Progenitor cell of endocrine pancreas (in vitro differentiated cells): ENCODE data around the gene RIPOR2. TPM values are rescaled to one million over a fixed set of nuclear protein-coding genes. Genes with fewer than 3 reads are reported as not detected.
"Not testable (repeated sequence)": the region's sequence is repeated elsewhere in the genome, so short reads cannot be mapped to it uniquely, and the experiment has no call there.

Source experiments
- DNase-seq: peaks from one replicate; pipeline ENCODE4 v3.0.0; 2021; ENCODE audit warnings: low spot score; ENCODE audit not compliant: unreplicated experiment
- H3K27ac Mint-ChIP-seq: 2 replicates; pipeline ENCODE4 v1.8.0; 2021; ENCODE audit warnings: mild to moderate bottlenecking, moderate library complexity, mixed read lengths
- H3K27me3 Mint-ChIP-seq: 2 replicates; pipeline ENCODE4 v1.8.0; 2021; ENCODE audit warnings: mixed read lengths
- H3K36me3 Mint-ChIP-seq: 2 replicates; pipeline ENCODE4 v1.8.0; 2022; ENCODE audit warnings: mixed read lengths; ENCODE audit not compliant: insufficient read depth
- H3K4me1 Mint-ChIP-seq: 2 replicates; pipeline ENCODE4 v1.8.0; 2021; ENCODE audit warnings: low read depth, mixed read lengths
- H3K4me3 Mint-ChIP-seq: 2 replicates; pipeline ENCODE4 v1.8.0; 2021; ENCODE audit warnings: low read depth, mild to moderate bottlenecking, moderate library complexity, mixed read lengths
- H3K9me3 Mint-ChIP-seq: 2 replicates; pipeline ENCODE4 v1.8.0; 2021; ENCODE audit warnings: low read depth, mixed read lengths
- CTCF ChIP-seq: fragments of 200-600 bp; sonication (generic); IDR thresholded peaks from one replicate; pipeline ENCODE4 v1.5.0; 2021; ENCODE audit warnings: antibody characterized with exemption, mild to moderate bottlenecking; ENCODE audit not compliant: unreplicated experiment
- total RNA-seq: library from RNA; stranded (reverse); gene quantifications from 2 replicates; pipeline ENCODE4 v1.2.1, GENCODE V29; 2021

RIPOR2 gene
- total RNA-seq, 1 donor from 2014 or later: 2.2 TPM

- Mint-ChIP-seq H3K4me3 (no peak overlapping the region), H3K27ac (no peak overlapping the region), H3K36me3 (no peaks in the 10 kb centered on the region), H3K4me1 (peaks cover 25% of the 10 kb centered on the region), H3K27me3 (peaks cover 12% of the 10 kb centered on the region), H3K9me3 (no peaks in the 10 kb centered on the region)
- no peak for TF ChIP-seq CTCF
- DNase-seq: no peak
Measured at GRCh38 chr6:24919056-24919892, 16.5 kb downstream of the RIPOR2 start.

DNA sequence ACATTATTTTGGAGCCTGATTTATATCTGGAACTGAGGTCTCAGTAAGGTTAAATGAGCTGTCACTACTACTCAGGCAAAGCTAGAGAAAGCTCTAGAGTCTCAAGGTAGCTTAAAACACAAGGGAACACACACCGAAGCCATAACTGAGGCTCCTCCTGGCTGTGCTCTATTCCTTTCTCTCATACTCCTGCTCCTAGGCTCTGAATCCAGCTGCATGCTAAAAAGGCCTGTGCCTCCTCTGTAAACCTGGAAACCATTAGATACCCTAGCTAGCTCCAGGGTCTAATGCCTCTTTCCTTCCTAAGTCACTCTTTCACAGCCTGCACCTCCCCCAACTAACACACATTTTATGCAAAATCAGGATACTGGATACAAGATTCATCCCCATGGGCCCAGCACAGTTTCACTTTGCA, 17.1 kb downstream of the RIPOR2 start:
- H3K4me1 Mint-ChIP-seq: peaks cover 25% of the 10 kb centered on the region
- H3K4me3 Mint-ChIP-seq: no peak overlapping the region
- no peaks in the 10 kb centered on the region for H3K9me3 Mint-ChIP-seq
- H3K27me3 Mint-ChIP-seq: peaks cover 13% of the 10 kb centered on the region
- no peak for DNase-seq
- TF ChIP-seq CTCF: no peak
- no peaks in the 10 kb centered on the region for H3K36me3 Mint-ChIP-seq
- no peak overlapping the region for H3K27ac Mint-ChIP-seq

- Mint-ChIP-seq H3K4me3 (no peak overlapping the region), H3K4me1 (peaks cover 31% of the 10 kb centered on the region), H3K27ac (no peak overlapping the region), H3K9me3 (no peaks in the 10 kb centered on the region), H3K27me3 (peaks cover 35% of the 10 kb centered on the region), H3K36me3 (no peaks in the 10 kb centered on the region)
- TF ChIP-seq CTCF: no peak
- no peak for DNase-seq
Measured at GRCh38 chr6:24916496-24916895, 19.3 kb downstream of the RIPOR2 start.

DNA sequence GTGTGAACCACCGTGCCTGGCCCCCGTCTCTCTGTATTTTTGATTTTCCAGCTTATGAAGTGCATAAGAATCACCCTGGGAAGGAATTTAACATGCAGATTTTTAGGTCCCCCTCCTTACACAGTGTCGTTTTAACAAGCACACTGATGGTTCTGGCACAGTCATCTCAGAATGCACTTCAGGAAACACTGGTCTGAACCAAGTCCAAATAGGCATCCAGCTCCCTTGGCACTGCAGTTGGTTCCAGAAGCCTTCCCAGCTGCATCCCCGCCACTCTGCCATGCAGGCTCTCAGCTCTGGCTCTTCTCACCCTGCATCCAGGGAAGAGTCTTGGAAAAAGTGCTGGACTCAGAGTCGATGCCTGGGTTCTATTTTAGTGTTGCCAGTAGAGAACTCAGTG, 20.1 kb downstream of the RIPOR2 start:
- Mint-ChIP-seq H3K27ac (no peak overlapping the region), H3K9me3 (no peaks in the 10 kb centered on the region), H3K4me1 (peaks cover 33% of the 10 kb centered on the region)

DNA sequence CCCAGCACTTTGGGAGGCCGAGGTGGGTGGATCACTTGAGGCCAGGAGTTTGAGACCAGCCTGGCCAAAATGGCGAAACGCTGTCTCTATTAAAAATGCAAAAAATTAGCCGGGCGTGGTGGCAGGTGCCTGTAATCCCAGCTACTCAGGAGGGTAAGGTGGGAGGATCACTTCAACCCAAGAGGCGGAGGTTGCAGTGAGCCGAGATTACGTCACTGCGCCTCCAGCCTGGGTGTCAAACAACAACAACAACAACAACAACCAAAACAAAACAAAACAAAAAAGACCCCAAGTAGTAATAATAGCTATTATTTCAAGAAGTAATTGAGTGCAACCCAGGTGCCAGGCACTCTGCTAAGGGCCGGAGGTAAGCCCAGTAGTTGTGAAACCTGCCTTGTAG, 21.7 kb downstream of the RIPOR2 start:
- H3K9me3 Mint-ChIP-seq, DNase-seq, H3K27ac Mint-ChIP-seq, H3K36me3 Mint-ChIP-seq, H3K4me3 Mint-ChIP-seq: not testable (repeated sequence)
- Mint-ChIP-seq H3K27me3 (peaks cover 56% of the 10 kb centered on the region), H3K4me1 (peaks cover 26% of the 10 kb centered on the region)

More for the DNA sequence above, 20.1 kb downstream of the RIPOR2 start:
- H3K27me3 Mint-ChIP-seq: peaks cover 41% of the 10 kb centered on the region
- DNase-seq: no peak
- H3K4me3 Mint-ChIP-seq: no peak overlapping the region
- H3K36me3 Mint-ChIP-seq: no peaks in the 10 kb centered on the region
- no peak for TF ChIP-seq CTCF

GRCh38 chr6:24911796-24912382, 23.9 kb downstream of the RIPOR2 start:
- TF ChIP-seq CTCF: no peak
- no peak for DNase-seq
- Mint-ChIP-seq H3K27ac (no peak overlapping the region), H3K36me3 (no peaks in the 10 kb centered on the region), H3K4me1 (peaks cover 18% of the 10 kb centered on the region), H3K4me3 (peak overlapping the region; percentile 77), H3K9me3 (no peaks in the 10 kb centered on the region), H3K27me3 (peaks cover 71% of the 10 kb centered on the region)
